Testis (tissue), 2 donors: ENCODE measurements around the gene DAAM2.

Source experiments
- POLR2A ChIP-seq: fragments of 450-650 bp; IDR thresholded peaks from one replicate; pipeline ENCODE4 v1.6.1; 2017; ENCODE audit warnings: antibody characterized with exemption, mild to moderate bottlenecking, moderate library complexity
- TF ChIP-seq, protein P1 (sequence below), 3 experiments: fragments of 450-650 bp in 2 of 3; fragments of 200-600 bp in 1 of 3; sonication (generic) in 1 of 3; IDR thresholded peaks; one replicate each; pipeline ENCODE4 v1.5.1; 2016 to 2019; ENCODE audit warnings: antibody characterized with exemption in 3 of 3, mild to moderate bottlenecking in 2 of 3, moderate library complexity in 1 of 3

DNA sequence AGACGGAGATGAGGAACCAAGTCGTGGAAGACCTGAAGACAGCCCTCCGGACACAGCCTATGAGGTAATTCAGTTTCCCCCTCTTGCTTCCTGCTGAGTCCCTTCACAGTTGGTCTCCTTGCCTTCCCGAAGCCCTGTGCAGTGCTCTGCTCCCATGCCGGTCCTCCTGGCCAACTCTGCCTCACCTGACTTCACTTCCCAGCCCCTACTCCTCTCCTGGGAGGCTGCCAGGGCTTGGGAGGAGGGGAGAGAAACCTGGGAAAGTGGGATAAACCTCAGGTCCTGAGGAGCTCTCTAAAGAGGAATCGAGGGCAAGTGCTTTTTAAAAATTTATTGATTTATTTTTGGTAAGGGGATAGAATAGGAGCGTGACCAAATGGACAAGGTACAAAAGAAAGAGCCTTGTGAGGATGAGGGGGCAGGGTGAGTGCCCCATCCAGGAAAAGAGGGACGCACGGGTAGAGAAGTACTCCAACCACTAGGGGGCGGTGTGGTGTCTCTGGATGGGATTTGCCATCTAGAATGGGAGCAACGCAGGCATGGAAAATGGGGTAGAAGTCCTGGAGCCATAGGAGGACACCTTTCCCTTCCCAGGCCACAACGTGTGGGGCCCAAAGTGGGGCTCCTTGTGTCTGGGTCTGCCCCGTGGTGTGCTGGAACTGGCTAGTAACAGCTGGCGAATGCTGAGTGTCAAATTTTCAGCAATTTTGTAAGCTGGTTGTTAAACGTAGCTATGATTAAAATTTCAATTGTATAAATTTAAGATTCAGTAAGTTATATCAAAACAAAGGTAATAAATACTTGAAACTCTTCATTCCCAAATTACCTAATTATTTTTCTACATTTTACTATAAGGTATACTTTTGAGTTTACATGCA lies 73.1 kb downstream of the DAAM2 start:
- TF ChIP-seq, protein P1, sequence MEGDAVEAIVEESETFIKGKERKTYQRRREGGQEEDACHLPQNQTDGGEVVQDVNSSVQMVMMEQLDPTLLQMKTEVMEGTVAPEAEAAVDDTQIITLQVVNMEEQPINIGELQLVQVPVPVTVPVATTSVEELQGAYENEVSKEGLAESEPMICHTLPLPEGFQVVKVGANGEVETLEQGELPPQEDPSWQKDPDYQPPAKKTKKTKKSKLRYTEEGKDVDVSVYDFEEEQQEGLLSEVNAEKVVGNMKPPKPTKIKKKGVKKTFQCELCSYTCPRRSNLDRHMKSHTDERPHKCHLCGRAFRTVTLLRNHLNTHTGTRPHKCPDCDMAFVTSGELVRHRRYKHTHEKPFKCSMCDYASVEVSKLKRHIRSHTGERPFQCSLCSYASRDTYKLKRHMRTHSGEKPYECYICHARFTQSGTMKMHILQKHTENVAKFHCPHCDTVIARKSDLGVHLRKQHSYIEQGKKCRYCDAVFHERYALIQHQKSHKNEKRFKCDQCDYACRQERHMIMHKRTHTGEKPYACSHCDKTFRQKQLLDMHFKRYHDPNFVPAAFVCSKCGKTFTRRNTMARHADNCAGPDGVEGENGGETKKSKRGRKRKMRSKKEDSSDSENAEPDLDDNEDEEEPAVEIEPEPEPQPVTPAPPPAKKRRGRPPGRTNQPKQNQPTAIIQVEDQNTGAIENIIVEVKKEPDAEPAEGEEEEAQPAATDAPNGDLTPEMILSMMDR (IDR thresholded peaks at IDR 0.05) = peak; percentile 35 to 87 (median 68)
- TF ChIP-seq POLR2A = no peak
